Activated CD8-positive, alpha-beta T cell treated with anti-CD3 and anti-CD28 coated beads for 36 hours (primary cell): ENCODE measurements around the gene NBAS. TPM values are rescaled to one million over a fixed set of nuclear protein-coding genes. Genes with fewer than 3 reads are reported as not detected.

ENCODE experiments used
- ATAC-seq: fragments of 200-7000 bp; cut with Tn5 transposase; one replicate; pipeline ENCODE4 v1.10.0; 2021; ENCODE audit warnings: mild to moderate bottlenecking, moderate library complexity
- CTCF ChIA-PET: fragments of 350-600 bp; sonication (Branson Sonifier 250); formaldehyde crosslinking; loops from one replicate; lab custom pipeline; 2021; ENCODE audit warnings: antibody characterized with exemption; lab: Charles Lee
- POLR2A ChIA-PET: fragments of 350-600 bp; sonication (Branson Sonifier 250); formaldehyde crosslinking; loops from one replicate; lab custom pipeline; 2021; ENCODE audit warnings: antibody characterized with exemption; lab: Charles Lee
- DNase-seq: peaks from one replicate; pipeline ENCODE4 v3.0.0-alpha.2; 2020
- H3K27ac Mint-ChIP-seq: one replicate; pipeline ENCODE4 v1.8.0; 2021; ENCODE audit warnings: mild to moderate bottlenecking, mixed read lengths
- H3K27me3 Mint-ChIP-seq: one replicate; pipeline ENCODE4 v1.8.0; 2021; ENCODE audit warnings: mixed read lengths
- H3K36me3 Mint-ChIP-seq: one replicate; pipeline ENCODE4 v1.8.0; 2021; ENCODE audit warnings: low read depth, mixed read lengths
- H3K4me1 Mint-ChIP-seq: one replicate; pipeline ENCODE4 v1.8.0; 2021; ENCODE audit warnings: low read depth, mixed read lengths
- H3K4me3 Mint-ChIP-seq: one replicate; pipeline ENCODE4 v1.8.0; 2021; ENCODE audit warnings: mild to moderate bottlenecking, moderate library complexity, mixed read lengths
- H3K9me3 Mint-ChIP-seq: one replicate; pipeline ENCODE4 v1.8.0; 2021; ENCODE audit warnings: mixed read lengths
- CTCF ChIP-seq: fragments of 200-600 bp; IDR thresholded peaks from one replicate; pipeline ENCODE4 v1.8.0; 2022; ENCODE audit warnings: antibody characterized with exemption, mild to moderate bottlenecking
- intact Hi-C: fragments of 100-400 bp; cut with micrococcal nuclease; formaldehyde crosslinking; loops from one replicate; pipeline ENCODE4 v1.10.0; 2022
- total RNA-seq, 2 experiments: library from RNA; stranded (reverse); gene quantifications; one replicate each; pipeline ENCODE4 v1.2.3, GENCODE V29; 2021

NBAS gene
- total RNA-seq, 2 experiments from 2014 or later = 40.9 to 41.9 TPM

- Mint-ChIP-seq H3K9me3 (no peaks in the 10 kb centered on the region), H3K27ac (no peak overlapping the region), H3K36me3 (peaks cover 22% of the 10 kb centered on the region), H3K4me3 (no peak overlapping the region), H3K27me3 (no peaks in the 10 kb centered on the region), H3K4me1 (no peaks in the 10 kb centered on the region)
- no peak for TF ChIP-seq CTCF
- no peak for ATAC-seq
- ChIA-PET CTCF (no interaction called here), POLR2A (no interaction called here)
- intact Hi-C loops = no loop called here
- DNase-seq = no peak
Observed at GRCh38 chr2:15363734-15364133, 197.4 kb downstream of the NBAS start.

- DNase-seq (no peak), ATAC-seq (no peak)
- Mint-ChIP-seq H3K27me3 (no peaks in the 10 kb centered on the region), H3K27ac (no peak overlapping the region), H3K9me3 (no peaks in the 10 kb centered on the region), H3K4me1 (no peaks in the 10 kb centered on the region), H3K4me3 (no peak overlapping the region), H3K36me3 (peaks cover 24% of the 10 kb centered on the region)
- intact Hi-C loops = no loop called here
- ChIA-PET CTCF (no interaction called here), POLR2A (no interaction called here)
- TF ChIP-seq CTCF = no peak
Observed at GRCh38 chr2:15363142-15363541, 198.0 kb downstream of the NBAS start.

- Mint-ChIP-seq H3K4me1 (no peaks in the 10 kb centered on the region), H3K36me3 (peaks cover 35% of the 10 kb centered on the region), H3K27ac (no peak overlapping the region), H3K27me3 (no peaks in the 10 kb centered on the region), H3K4me3 (no peak overlapping the region), H3K9me3 (no peaks in the 10 kb centered on the region)
- DNase-seq (no peak), ATAC-seq (no peak)
- intact Hi-C loops = no loop called here
- ChIA-PET CTCF (no interaction called here), POLR2A (no interaction called here)
- TF ChIP-seq CTCF = no peak
Observed at GRCh38 chr2:15359716-15360531, 201.2 kb downstream of the NBAS start.

GRCh38 chr2:15357922-15358321, 203.2 kb downstream of the NBAS start:
- H3K4me1 Mint-ChIP-seq = no peaks in the 10 kb centered on the region
- no peak for ATAC-seq
- intact Hi-C loops = no loop called here
- POLR2A ChIA-PET = no interaction called here
- H3K27ac Mint-ChIP-seq = no peak overlapping the region
- no peak overlapping the region for H3K4me3 Mint-ChIP-seq
- H3K27me3 Mint-ChIP-seq = no peaks in the 10 kb centered on the region
- TF ChIP-seq CTCF = no peak
- DNase-seq = no peak
- H3K9me3 Mint-ChIP-seq = no peaks in the 10 kb centered on the region
- H3K36me3 Mint-ChIP-seq = peaks cover 36% of the 10 kb centered on the region
- CTCF ChIA-PET = no interaction called here

GRCh38 chr2:15357186-15357585, 203.9 kb downstream of the NBAS start:
- DNase-seq = no peak
- H3K27me3 Mint-ChIP-seq = no peaks in the 10 kb centered on the region
- no peak for TF ChIP-seq CTCF
- no peaks in the 10 kb centered on the region for H3K4me1 Mint-ChIP-seq
- no peaks in the 10 kb centered on the region for H3K9me3 Mint-ChIP-seq
- peaks cover 42% of the 10 kb centered on the region for H3K36me3 Mint-ChIP-seq
- no peak overlapping the region for H3K4me3 Mint-ChIP-seq
- ATAC-seq = no peak
- intact Hi-C loops = no loop called here
- ChIA-PET CTCF (no interaction called here), POLR2A (no interaction called here)
- H3K27ac Mint-ChIP-seq = peak overlapping the region; percentile 1
